CD4-positive, alpha-beta T cell treated with Interferon alpha-2 for 1 hour (primary cell): ENCODE data around the gene RPS15.

Source experiments
- DNase-seq, 2 donors: peaks; one replicate each; pipeline ENCODE4 v3.0.0-alpha.2; 2020 to 2022

Gene RPS15

DNA sequence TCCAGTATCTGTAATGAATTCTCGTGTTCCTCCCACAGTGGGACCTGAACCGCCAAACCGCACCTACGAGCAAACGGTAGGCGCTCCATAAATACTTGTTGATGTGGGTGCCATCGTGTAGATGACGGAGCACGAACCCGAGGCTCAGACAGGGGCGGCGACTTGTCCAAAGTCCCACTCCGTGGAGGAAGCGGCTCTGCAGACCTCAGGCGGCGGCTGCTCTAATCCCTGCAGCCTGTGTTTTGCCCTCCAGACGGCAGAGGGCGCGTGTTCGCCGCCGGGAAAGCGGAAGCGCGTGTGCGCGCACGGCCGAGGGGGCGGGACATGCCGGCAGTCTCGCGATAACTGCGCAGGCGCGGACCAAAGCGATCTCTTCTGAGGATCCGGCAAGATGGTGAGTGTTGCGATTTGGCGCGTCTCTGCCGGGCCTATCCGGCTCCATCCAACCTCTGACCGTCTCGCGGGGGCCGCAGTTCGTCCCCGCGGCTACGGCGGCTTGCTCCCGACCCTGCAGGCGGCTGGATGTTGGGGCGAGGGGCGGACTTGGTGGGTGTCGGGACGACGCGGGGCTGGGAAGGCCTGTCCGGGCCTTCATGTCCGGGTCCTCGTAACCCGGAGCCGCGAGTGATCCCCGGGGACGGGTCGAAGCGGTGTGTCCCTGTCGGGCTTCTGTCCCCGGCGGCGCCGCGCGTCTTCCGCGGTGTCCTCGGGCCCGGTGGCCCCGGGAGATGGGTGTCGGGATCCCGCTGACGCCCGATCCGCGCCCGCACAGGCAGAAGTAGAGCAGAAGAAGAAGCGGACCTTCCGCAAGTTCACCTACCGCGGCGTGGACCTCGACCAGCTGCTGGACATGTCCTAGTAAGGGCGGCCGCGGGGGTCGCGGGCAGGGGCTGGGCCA lies at the start of gene RPS15:
Gene RPS15, plus strand, starts transcription at position 362 of the 898 bp plus-strand sequence. Its CDS starts 30 bp downstream, at position 392.
- peak; percentile 94 to 97 for DNase-seq

DNA sequence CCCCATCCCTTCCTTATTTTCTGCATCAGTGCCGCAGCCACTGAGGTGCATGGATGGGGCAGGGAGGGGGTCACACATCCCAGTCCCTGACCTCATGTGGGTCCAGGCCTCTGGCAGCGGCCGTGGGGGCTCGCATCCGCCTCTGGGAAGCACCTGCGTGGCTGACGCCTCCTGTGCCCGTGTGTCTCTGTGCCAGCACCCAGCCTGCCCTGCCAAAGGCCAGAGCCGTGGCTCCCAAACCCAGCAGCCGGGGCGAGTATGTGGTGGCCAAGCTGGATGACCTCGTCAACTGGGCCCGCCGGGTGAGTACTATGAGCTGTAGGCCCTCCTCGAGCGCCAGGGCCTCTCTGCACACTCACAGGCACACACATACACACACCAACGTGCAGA lies 49.6 kb upstream of the RPS15 start:
- no peak for DNase-seq

DNA sequence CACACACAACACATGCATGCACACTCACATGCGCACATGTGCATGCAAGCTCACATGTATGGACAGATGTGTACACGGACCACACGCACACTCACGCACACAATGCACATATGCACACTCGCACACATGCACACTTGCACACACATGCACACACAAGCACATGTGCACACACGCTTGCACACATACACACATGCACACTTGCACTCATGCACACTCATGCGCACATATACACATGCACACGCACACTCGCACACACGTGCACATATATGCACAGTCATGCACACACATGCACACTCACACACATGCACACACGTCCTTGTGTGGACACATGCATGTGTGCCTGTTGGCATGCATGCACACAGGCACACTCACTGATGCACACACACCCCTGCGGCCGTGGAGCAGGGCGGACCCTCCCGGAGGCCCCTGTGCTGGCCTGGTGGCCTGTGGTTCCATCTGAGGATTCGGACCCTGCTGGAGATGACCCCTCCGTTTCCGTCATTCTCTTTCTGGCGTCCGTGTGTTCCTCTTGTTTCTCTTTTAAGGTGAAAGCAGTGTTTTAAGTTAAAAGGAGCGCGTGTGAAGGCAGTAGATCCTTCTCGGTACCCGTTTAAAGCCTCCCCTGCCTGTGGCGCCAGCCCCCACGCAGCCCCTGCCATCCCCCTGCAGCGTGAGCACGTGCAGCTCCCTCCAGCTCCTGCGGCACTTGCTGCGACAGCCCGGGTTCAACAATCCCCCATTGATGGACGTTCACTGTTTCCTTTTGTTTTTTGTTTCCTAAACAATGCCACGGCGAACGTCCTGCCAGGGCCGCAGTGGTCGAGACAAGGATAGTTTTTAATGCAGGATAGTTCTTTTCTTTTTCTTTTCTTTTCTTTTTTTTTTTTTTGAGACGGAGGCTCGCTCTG lies 48.9 kb upstream of the RPS15 start:
- DNase-seq, result no peak

DNA sequence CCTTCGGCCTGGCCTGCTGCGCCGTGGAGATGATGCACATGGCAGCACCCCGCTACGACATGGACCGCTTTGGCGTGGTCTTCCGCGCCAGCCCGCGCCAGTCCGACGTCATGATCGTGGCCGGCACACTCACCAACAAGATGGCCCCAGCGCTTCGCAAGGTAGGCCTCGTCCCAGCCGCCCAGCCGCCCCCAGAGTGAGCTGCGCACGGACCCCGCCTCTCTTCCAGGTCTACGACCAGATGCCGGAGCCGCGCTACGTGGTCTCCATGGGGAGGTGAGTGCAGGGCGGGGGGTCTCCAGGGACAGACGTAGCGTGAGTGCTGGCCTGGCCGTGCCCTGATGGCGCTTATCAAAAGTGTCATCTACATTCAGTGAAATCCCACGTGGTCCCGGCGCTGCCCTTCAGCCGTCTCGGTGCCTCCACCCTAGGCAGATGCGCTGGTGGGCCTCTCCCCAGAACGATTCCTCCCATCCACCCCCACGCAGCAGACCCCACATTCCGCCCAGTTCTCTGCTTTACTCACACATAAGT lies 47.2 kb upstream of the RPS15 start:
- DNase-seq, result no peak

DNA sequence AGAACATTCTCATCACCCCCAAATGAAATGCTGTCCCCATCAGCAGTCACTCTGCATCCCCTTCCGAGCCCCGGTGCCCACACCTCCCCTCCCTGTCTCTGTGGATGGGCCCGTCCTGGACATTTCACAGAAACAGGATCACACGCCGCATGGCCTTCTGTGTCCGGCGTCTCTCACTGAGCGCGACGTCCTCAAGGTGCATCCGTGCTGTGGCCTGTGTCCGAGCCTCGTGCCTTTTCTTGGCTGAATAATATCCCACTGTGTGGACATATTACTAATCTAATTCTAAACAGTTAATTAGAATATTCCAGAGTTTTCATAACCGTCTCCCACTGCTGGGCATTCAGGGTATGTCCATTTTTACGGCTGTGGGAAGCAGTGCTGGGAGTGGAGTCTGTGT lies 45.8 kb upstream of the RPS15 start:
- no peak for DNase-seq

DNA sequence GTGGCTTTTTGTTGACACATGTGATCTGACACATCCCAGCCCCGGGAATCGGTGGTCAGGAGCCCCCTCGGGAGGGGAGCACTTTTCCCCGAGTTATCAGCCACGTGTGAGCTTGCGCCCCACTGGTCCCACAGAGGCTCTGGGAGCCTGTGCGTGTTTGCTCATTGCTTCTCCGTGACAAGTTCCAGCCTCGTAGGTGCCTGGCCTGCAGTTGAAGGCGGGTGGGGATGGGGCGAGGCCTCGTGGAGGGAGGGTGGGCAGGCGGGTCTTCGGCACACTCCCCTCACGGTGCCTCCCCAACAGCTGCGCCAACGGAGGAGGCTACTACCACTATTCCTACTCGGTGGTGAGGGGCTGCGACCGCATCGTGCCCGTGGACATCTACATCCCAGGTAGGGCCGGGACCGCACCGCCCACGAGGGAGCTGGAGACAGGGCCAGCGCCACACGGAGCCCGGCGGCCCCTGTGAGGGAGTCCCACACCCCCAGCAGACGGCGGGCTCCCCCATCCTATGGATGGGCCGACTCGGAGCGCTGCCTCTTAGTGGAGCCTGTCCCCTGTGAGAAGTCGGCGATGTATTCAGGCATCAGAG lies 45.2 kb upstream of the RPS15 start:
- DNase-seq, result no peak

DNA sequence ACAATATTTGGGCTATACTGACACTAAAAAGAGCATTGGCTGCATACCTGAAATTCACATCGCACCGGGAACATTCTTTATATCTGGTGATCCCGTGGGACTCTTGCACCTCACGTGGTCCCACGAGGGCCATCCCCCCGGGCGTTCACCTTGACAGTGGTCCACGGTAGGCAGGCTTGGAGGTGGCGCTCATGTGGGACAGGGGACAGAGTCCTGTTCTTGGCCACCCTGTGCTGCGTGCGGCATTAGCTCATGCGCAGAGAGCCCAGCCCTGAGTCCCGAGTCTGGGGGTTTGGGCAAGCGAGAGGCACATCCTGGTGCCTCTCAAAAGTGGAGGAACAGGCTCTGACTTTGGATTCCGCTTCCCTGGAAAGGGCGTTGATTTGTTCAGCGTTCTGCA lies 44.4 kb upstream of the RPS15 start:
- no peak for DNase-seq

DNA sequence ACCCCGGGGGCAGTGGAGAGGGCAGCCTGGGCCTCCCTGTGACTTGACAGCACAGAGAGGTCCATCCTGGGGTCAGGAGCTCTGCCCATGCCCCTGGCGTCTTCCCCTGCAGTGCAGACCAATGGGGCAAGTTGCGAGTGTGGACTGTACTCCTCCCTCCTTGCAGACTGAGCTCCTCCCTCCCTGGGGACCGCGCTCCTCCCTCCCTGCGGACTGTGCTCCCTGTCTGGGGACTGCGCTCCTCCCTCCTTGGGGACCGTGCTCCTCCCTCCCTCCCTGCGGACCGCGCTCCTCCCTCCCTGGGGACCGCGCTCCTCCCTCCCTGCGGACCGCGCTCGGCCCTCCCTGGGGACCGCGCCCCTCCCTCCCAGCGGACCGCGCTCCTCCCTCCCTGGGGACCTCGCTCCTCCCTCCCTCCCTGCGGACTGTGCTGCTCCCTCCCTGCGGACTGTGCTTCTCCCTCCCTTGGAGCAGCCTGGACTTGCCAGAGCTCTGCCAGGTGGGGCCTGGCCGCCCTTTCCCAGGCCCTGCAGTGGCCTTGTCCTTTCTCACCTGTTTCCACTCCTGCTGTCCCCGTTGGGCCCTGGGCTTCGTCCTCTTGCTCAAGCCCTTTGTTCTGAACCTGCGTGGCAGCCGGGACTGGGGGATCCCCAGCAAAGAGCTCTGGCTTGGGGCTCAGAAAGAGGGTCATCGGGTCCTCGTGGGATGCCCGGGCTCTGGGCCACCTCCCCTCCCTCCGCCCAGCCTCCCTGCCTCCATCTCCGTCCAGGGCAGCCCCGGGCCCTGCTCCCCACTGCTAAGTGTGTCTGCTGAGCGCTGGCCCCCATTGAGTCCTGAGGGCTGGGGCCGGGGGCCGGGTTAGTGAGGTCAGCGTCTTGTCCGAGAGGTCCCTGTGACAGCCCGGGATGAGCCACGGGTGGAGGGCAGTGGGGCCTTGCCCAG lies 43.7 kb upstream of the RPS15 start:
- no peak for DNase-seq

DNA sequence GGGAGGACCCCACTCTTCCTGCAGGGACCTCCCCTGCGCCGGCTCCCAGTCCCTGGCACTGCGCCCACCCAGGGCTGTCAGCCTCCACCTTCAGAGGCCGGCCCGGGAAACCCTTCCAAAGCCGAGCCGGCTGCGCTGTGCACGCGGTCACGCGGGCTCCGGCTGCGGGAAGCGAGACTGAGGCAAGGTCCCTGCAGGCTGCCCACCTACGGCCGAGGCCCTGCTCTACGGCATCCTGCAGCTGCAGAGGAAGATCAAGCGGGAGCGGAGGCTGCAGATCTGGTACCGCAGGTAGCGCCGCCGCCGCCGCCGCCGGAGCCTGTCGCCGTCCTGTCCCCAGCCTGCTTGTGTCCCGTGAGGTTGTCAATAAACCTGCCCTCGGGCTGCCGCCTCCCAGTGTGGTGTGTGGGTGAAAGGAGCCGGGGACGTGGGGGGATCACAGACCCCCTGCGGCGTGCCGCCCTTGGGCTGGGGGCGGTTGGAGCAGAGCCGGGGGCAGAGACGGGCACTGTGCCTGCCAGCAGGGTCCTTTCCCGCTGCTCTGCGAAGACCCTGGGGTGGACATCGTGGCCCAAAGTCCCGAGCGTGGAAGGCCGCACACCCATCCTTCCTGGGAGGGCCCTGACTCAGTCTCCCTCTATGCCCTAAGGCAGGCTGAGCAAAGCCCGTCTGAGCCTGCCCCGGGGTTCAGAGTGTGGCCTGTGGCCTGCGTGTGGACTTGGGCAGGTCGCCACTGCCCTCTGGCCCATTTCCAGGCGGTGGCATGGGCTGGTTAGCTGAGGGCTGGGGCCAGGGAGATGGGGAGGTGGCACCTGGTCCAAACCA lies 42.8 kb upstream of the RPS15 start:
- no peak for DNase-seq

DNA sequence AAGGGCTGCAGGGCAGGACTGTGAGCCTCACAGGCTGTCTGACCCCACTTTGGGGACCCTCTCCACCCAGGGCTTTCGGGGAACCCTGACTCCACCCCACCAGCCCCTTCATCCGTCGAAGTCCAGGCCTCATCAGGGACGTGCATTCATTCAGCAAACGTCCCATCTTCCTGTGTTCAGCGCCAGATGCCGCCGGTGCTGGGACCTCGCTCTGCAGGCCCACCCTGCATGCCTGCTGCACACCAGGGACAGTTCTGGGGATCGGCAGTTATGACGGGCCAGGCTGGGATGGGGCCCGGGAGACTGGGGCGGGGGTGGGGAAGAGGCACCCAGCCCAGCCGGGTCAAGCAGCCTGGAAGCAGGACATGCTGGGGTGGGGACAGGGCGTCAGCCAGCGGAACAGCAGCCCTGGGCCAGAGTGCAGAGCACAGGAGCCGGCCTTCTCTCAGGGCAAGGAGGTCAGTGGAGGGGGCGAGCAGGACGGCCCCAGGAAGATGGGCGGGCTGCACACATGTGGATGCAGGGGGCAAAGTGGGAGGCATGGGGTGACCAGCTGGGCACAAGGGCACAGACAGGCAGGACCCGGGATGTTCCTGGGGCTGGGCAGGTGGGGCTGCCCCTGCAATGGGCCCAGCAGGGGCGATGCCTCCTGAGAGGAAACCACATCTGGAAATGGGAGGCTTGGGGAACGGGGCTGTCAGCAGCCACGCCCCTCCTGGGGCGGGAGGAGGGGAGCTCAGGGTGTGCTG lies 42.0 kb upstream of the RPS15 start:
- DNase-seq, result no peak

DNA sequence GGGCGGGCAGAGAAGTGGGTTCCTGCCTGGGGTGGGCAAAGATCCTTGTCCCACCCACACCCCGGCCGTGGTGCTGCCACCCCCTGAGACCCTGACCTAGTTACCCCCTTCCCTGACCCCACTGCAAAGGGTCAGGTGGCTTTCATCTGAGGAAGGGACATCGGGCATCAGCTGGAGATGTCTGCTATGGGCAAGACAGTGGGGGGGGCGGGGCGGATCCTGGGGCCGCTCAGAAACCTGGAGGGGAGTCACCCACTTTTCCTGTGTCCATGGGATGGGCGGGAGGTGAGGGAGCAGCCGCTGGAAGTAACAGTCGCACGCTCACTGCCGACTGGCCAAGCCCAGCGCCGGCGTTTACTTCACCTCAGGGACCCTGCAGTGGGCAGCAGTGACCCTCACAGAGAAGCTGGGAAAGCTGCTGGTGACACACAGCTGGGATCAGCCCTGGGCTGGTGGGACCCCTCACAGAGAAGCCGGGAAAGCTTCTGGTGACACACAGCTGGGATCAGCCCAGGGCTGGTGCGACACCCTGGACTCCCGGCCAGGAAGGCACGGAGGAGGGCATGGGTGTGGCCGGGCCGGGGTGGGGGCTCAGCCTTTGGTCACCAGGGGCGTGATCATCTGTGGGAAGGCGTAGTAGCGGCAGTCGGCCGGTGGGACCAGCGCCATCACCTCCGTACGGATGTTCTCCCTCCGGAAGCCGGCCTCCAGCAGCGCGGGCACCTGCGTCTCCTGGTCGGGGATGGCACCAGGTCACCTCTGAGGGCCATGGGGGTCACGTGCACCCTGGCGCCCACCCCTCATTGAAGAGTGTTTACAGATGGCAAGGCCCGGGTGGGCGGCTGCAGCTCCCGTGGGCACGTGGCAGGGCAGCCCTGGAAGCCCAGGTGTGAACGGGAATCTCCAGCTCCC lies 41.2 kb upstream of the RPS15 start:
- DNase-seq, result no peak

DNA sequence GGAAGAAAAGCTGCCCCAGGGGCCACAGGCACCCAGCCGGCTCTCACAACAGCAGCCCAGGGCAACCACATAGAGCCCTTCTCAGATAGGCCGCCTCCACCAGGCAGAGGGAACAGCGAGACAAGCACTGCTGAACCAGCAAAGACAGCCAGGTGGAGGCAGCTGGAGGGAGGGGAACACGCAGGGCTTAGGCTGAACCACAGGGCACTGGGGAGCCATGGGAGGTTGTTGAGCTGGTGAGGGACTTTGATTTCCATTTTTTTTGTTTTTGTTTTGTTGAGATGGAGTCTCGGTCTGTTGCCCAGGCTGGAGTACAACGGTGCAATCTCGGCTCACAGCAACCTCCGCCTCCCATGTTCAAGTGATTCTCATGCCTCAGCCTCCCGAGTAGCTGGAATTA lies 40.4 kb upstream of the RPS15 start:
- DNase-seq, result no peak

DNA sequence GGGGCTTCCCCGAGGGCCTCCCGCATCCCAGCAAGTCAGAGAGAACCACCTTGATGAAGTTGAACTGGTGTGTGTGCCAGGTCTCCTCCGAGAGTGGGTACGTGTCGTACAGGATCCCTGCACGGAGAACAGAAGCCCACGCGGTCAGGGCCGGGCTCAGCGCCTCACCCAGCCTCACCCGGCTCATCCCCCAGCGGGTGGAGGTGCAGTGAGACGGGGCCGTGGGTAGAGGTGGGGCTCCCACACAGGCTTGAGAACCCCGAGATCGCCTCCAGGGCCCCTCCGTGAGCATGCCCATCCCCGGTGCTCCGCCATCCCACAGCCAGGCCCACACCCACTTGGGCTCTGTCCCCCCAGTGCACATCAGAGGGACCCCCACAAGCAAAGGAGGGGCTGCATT lies 39.1 kb upstream of the RPS15 start:
- DNase-seq, result no peak

DNA sequence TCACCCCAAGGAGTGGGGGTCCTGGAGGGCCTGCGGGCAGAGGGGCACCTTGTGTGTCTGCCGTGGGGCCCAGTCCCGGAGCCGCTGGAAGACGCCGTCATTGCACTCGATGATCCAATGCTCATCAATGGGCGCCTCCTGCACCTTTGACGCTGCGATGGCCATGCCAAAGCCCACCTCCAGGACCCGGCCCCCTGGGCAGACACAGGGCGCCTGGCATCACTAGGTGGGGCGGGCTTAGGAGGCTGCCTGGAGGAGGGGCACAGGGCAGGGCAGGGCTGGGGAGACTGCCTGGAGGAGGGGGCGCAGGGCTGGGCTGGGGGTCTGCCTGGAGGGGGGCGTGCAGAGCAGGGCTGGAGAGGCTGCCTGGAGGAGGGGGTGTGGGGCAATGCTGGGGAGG lies 38.5 kb upstream of the RPS15 start:
- DNase-seq, result no peak

DNA sequence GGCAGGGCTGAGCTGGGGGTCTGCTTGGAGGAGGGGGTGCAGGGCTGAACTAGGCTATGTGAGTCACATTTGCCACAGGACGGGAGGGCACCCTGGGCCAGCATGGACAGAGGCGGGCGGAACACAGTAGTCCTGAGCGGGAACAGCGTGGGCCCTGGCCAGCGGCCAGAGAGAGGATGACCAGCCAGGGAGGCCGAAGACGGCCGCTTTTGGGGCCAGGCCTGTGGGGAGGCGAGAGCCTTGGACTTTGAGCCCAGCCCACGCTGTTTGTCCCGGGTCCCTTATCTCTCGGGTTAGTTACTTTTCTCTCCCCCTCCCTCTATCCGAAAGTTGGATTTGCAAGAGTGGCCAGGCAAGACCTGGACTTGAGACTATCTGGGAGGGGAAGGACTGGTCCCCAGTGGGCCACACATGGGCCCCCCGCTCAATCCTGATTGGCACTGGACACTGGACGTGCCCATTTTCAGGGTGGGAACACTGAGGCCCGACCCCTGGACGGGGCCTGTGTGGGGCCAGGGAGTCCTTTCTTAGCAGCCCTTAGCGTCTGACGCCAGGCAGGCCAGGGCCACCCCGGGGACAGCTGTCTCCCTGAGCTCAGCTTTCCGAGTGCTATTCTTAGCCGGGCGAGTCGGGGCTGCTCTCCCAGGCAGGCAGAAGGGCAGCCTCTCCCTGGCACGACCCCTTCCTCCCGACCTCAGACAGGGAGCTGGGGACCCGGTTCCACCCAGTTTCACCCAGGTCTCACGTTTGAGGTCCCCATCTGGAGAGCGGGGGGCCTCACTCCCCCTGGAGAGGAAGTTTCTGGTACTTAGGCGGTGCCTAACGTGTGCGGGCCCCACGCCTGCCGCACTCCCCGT lies 37.7 kb upstream of the RPS15 start:
- no peak for DNase-seq

DNA sequence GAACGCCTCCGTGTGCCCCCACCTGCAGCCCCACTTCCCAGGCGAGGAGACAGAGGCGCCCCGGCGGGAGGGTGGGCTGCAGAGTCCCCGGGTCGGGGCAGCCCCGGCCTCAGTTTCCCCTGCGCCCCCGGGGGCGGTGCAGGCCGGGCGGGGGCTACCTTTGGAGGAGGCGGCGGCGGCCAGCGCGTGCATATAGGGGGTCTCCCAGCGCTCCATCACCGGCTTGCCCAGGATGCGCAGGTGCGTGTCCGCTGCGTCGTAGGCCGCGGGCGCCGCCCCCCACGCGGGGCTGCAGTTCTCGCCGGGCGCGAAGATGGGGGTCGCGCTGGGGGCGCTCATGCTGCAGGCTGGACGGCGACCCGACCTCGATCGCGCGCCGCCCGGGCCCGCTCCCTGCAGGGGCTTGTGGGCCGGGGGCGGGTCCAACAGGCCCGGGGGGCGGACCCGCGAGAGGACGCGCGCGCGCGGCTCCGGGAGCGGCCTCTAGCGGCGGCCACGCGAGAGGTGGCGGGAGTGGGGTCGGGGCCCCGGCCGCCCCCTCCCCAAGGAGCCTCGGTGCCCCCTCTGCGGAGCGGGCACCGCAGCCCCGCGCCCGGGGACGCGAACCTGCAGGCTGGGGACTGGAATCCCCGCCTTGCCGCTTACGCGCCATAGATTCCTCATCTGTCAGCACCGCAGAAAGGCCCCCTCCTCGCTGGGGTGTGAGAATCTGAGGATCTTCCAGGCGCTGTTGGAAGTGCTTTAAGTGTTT lies 36.9 kb upstream of the RPS15 start, which contains the start of gene GAMT:
Gene GAMT, minus strand, starts transcription at position 405 of the 751 bp plus-strand sequence. Its CDS starts 66 bp downstream, at position 339.
- peak; percentile 49 to 67 for DNase-seq

DNA sequence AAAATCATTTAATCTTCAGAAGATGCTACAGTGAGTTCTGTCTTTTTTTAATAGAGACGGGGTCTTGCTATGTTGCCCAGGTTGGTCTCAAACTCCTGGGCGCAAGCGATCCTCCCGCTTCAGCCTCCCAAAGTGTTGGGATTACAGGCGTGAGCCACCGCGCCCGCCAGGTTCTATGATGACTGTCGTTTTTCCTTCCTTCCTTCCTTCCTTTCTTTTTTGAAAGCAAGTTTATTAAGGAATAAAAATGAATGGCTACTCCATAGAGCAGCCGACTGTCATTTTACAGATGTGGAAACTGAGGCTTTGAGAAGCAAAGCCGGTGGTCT lies 36.3 kb upstream of the RPS15 start:
- no peak for DNase-seq
